HG03469 (cell line): ENCODE data around the gene OPCML.

Experiments
- ATAC-seq: cut with Tn5 transposase; IDR thresholded peaks from one replicate; pipeline ENCODE4 v1.9.1; 2021; ENCODE audit warnings: mild to moderate bottlenecking, moderate library complexity, moderate number of reproducible peaks; ENCODE audit not compliant: unreplicated experiment

The OPCML gene

GRCh38 chr11:132782102-132782501, 750.2 kb downstream of the OPCML start:
- ATAC-seq = no peak

GRCh38 chr11:132780046-132780445, 752.3 kb downstream of the OPCML start:
- no peak for ATAC-seq

- ATAC-seq = no peak
Observed at GRCh38 chr11:132779497-132779896, 752.8 kb downstream of the OPCML start.

GRCh38 chr11:132777067-132777975, 755.0 kb downstream of the OPCML start:
- ATAC-seq = no peak

- no peak for ATAC-seq
Observed at GRCh38 chr11:132773751-132774150, 758.5 kb downstream of the OPCML start.

GRCh38 chr11:132772703-132773545, 759.4 kb downstream of the OPCML start:
- no peak for ATAC-seq

GRCh38 chr11:132771746-132772145, 760.6 kb downstream of the OPCML start:
- no peak for ATAC-seq

GRCh38 chr11:132770829-132771530, 761.3 kb downstream of the OPCML start:
- no peak for ATAC-seq

- no peak for ATAC-seq
Observed at GRCh38 chr11:132763503-132763902, 768.8 kb downstream of the OPCML start.

- no peak for ATAC-seq
Observed at GRCh38 chr11:132755934-132756333, 776.4 kb downstream of the OPCML start.

GRCh38 chr11:132751516-132752250, 780.6 kb downstream of the OPCML start:
- no peak for ATAC-seq

GRCh38 chr11:132746305-132746704, 786.0 kb downstream of the OPCML start:
- ATAC-seq = no peak

- no peak for ATAC-seq
Observed at GRCh38 chr11:132745306-132745705, 787.0 kb downstream of the OPCML start.

- ATAC-seq = no peak
Observed at GRCh38 chr11:132744771-132745170, 787.5 kb downstream of the OPCML start.

- no peak for ATAC-seq
Observed at GRCh38 chr11:132743601-132744000, 788.7 kb downstream of the OPCML start.

- no peak for ATAC-seq
Observed at GRCh38 chr11:132742929-132743328, 789.4 kb downstream of the OPCML start.

GRCh38 chr11:132734217-132734616, 798.1 kb downstream of the OPCML start:
- ATAC-seq = no peak

- no peak for ATAC-seq
Observed at GRCh38 chr11:132728026-132728425, 804.3 kb downstream of the OPCML start.

GRCh38 chr11:132721526-132721925, 810.8 kb downstream of the OPCML start:
- no peak for ATAC-seq

- ATAC-seq = no peak
Observed at GRCh38 chr11:132719684-132720083, 812.6 kb downstream of the OPCML start.
